Retinal pigment epithelial cell (primary cell): ENCODE results near the gene SCN1B.
"Not testable (repeated sequence)": the region's sequence is repeated elsewhere in the genome, so short reads cannot be mapped to it uniquely, and the experiment has no call there.

Experiments
- DNase-seq: peaks from one replicate; pipeline ENCODE4 v3.0.0-alpha.2; 2010; ENCODE audit warnings: low read depth
- H3K4me3 ChIP-seq: 2 replicates; pipeline ENCODE4 v1.5.1; 2011; ENCODE audit warnings: mild to moderate bottlenecking, low read length, control low read depth, moderate library complexity
- CTCF ChIP-seq: conservative IDR thresholded peaks from 2 replicates; pipeline ENCODE4 v1.5.1; 2011; ENCODE audit warnings: low read depth, low read length, control low read depth, inconsistent platforms

Gene SCN1B

GRCh38 chr19:34990578-34991192, 39.6 kb upstream of the SCN1B start:
- no peak for TF ChIP-seq CTCF

GRCh38 chr19:34991542-34992333, 38.5 kb upstream of the SCN1B start:
- H3K4me3 ChIP-seq = no peak overlapping the region
- no peak for TF ChIP-seq CTCF
- DNase-seq = no peak

More at GRCh38 chr19:34990578-34991192, 39.6 kb upstream of the SCN1B start:
- H3K4me3 ChIP-seq = no peak overlapping the region
- no peak for DNase-seq

- not testable (repeated sequence) for H3K4me3 ChIP-seq, DNase-seq
Observed at GRCh38 chr19:34992582-34992981, 37.7 kb upstream of the SCN1B start.

GRCh38 chr19:34994286-34994642, 36.0 kb upstream of the SCN1B start:
- H3K4me3 ChIP-seq = no peak overlapping the region
- no peak for TF ChIP-seq CTCF
- DNase-seq = no peak

GRCh38 chr19:34994643-34995541, 35.4 kb upstream of the SCN1B start:
- no peak for DNase-seq
- H3K4me3 ChIP-seq = no peak overlapping the region
- no peak for TF ChIP-seq CTCF

- no peak overlapping the region for H3K4me3 ChIP-seq
- no peak for DNase-seq
- TF ChIP-seq CTCF = no peak
Observed at GRCh38 chr19:34995551-34995950, 34.7 kb upstream of the SCN1B start.

GRCh38 chr19:34997071-34997617, 33.1 kb upstream of the SCN1B start:
- no peak for TF ChIP-seq CTCF
- H3K4me3 ChIP-seq = no peak overlapping the region
- DNase-seq = no peak

GRCh38 chr19:34998224-34998623, 32.0 kb upstream of the SCN1B start:
- DNase-seq, H3K4me3 ChIP-seq: not testable (repeated sequence)
